H1 (cell line): ENCODE results near the gene ZNF3. TPM values are rescaled to one million over a fixed set of nuclear protein-coding genes. Genes with fewer than 3 reads are reported as not detected.

Experiments used
- BCL11A ChIP-seq, 2 experiments: IDR thresholded peaks; one replicate each; pipeline ENCODE4 v1.6.1; 2011; ENCODE audit warnings: low read depth in 2 of 2, low read length in 2 of 2, mild to moderate bottlenecking in 2 of 2
- BRCA1 ChIP-seq: IDR thresholded peaks from 2 replicates; pipeline ENCODE4 v1.6.1; 2012; ENCODE audit warnings: low read depth, low read length, improper control_type of control experiment
- CBX8 ChIP-seq: fragments of 300-800, 300-1000 bp; sonication (generic); IDR thresholded peaks from 2 replicates; pipeline ENCODE4 v1.7.1; 2016; ENCODE audit warnings: low read depth, low read length, borderline replicate concordance
- CTBP2 ChIP-seq: IDR thresholded peaks from 2 replicates; pipeline ENCODE4 v1.7.0; 2011; ENCODE audit warnings: borderline replicate concordance, mild to moderate bottlenecking, moderate library complexity, mixed read lengths, low read length; ENCODE audit not compliant: insufficient read depth, insufficient read length
- CTCF ChIP-seq, 3 experiments: IDR thresholded peaks; 1 replicate in 2 of 3; 2 replicates in 1 of 3; pipeline versions ENCODE4 v1.5.1 to v1.6.1; 2011; ENCODE audit warnings: low read length in 3 of 3, mild to moderate bottlenecking in 3 of 3, inconsistent platforms in 2 of 3, low read depth in 1 of 3, moderate library complexity in 1 of 3; ENCODE audit not compliant: insufficient read depth in 1 of 3; ENCODE audit errors: control extremely low read depth in 1 of 3
- FOSL1 ChIP-seq: IDR thresholded peaks from 2 replicates; pipeline ENCODE4 v1.6.1; 2011; ENCODE audit warnings: mild to moderate bottlenecking, low read depth, low read length, moderate library complexity; ENCODE audit not compliant: insufficient read depth
- GABPA ChIP-seq: IDR thresholded peaks from 2 replicates; pipeline ENCODE4 v1.6.1; 2011; ENCODE audit warnings: mild to moderate bottlenecking, low read length, moderate library complexity, borderline replicate concordance; ENCODE audit not compliant: insufficient read depth
- PHF8 ChIP-seq: fragments of 200-600 bp; sonication (generic); conservative IDR thresholded peaks from 2 replicates; pipeline ENCODE4 v1.7.1; 2012; ENCODE audit warnings: low read depth, mild to moderate bottlenecking, inconsistent platforms, low read length, moderate library complexity
- POU5F1 ChIP-seq: IDR thresholded peaks from 2 replicates; pipeline ENCODE4 v1.6.1; 2011; ENCODE audit warnings: low read depth, mild to moderate bottlenecking, low read length, moderate library complexity
- RAD21 ChIP-seq, 2 experiments: IDR thresholded peaks in 1 of 2; conservative IDR thresholded peaks in 1 of 2; 2 replicates each; pipeline ENCODE4 v1.6.1; 2011; ENCODE audit warnings: low read depth in 2 of 2, low read length in 2 of 2, improper control_type of control experiment in 1 of 2, inconsistent platforms in 1 of 2, mild to moderate bottlenecking in 1 of 2, moderate library complexity in 1 of 2
- SP2 ChIP-seq: IDR thresholded peaks from 2 replicates; pipeline ENCODE4 v1.6.1; 2012; ENCODE audit warnings: mild to moderate bottlenecking, low read length, inconsistent platforms
- SRF ChIP-seq: IDR thresholded peaks from 2 replicates; pipeline ENCODE4 v1.6.1; 2011; ENCODE audit warnings: mild to moderate bottlenecking, low read depth, low read length, moderate library complexity
- TAF7 ChIP-seq: optimal IDR thresholded peaks from 2 replicates; pipeline ENCODE3; 2011; ENCODE audit warnings: low read depth, mild to moderate bottlenecking, inconsistent platforms, low read length, moderate library complexity, borderline replicate concordance
- TCF12 ChIP-seq: IDR thresholded peaks from 2 replicates; pipeline ENCODE4 v1.6.1; 2011; ENCODE audit warnings: low read depth, mild to moderate bottlenecking, low read length
- polyA plus RNA-seq, 7 experiments: library from polyadenylated mRNA; depleted of rRNA in 3 of 7; stranded (reverse) in 5 of 7; unstranded in 2 of 7; fragments of >200 nt in 5 of 7; fragments of 200-250 nt in 2 of 7; gene quantifications; 1 replicate in 5 of 7; 2 replicates in 1 of 7; 4 replicates in 1 of 7; pipeline versions ENCODE4 v1.2.1 to v1.2.3, GENCODE V29; 2011 to 2013; ENCODE audit warnings: missing spikeins in 2 of 7, mixed read lengths in 2 of 7
- total RNA-seq: library from RNA; stranded (reverse); fragmentation: NEBNext Ultra II Directional; extraction: Animal tissue kit (Norgen Biotek cat#: 25700); gene quantifications from 2 replicates; pipeline ENCODE4 v1.2.1, GENCODE V29; 2021
- TF ChIP-seq, protein P1 (sequence below): IDR thresholded peaks from 2 replicates; pipeline ENCODE4 v1.6.1; 2012; ENCODE audit warnings: low read length, inconsistent platforms
- TF ChIP-seq, protein P2 (sequence below): IDR thresholded peaks from 2 replicates; pipeline ENCODE4 v1.6.1; 2012; ENCODE audit warnings: inconsistent platforms
- TF ChIP-seq, protein P3 (sequence below): IDR thresholded peaks from 2 replicates; pipeline ENCODE4 v1.6.1; 2011; ENCODE audit warnings: low read depth, mild to moderate bottlenecking, low read length; ENCODE audit not compliant: insufficient read depth

Gene ZNF3
- total and polyA plus RNA-seq, 2 of the 8 experiments (the other 6 are each of a cell fraction or from before 2014, with no cell fraction given) = 26.9 to 49.1 TPM

- no peak for TF ChIP-seq FOSL1
- no peak for TF ChIP-seq CBX8
- no peak; the same call in 1 of the 2 replicates for TF ChIP-seq SP2
- no peak for TF ChIP-seq GABPA
- TF ChIP-seq BCL11A (IDR thresholded peaks at IDR 0.05; ENCODE audit: low read depth in 2 of 2, low read length in 2 of 2) = no peak
- TF ChIP-seq PHF8 = peak; percentile 87
- TF ChIP-seq, protein P1, sequence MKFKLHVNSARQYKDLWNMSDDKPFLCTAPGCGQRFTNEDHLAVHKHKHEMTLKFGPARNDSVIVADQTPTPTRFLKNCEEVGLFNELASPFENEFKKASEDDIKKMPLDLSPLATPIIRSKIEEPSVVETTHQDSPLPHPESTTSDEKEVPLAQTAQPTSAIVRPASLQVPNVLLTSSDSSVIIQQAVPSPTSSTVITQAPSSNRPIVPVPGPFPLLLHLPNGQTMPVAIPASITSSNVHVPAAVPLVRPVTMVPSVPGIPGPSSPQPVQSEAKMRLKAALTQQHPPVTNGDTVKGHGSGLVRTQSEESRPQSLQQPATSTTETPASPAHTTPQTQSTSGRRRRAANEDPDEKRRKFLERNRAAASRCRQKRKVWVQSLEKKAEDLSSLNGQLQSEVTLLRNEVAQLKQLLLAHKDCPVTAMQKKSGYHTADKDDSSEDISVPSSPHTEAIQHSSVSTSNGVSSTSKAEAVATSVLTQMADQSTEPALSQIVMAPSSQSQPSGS = 0 out of 2 replicates have a peak, but pooled peaks have one; percentile 23
- TF ChIP-seq TCF12 = no peak
- TF ChIP-seq, protein P2, sequence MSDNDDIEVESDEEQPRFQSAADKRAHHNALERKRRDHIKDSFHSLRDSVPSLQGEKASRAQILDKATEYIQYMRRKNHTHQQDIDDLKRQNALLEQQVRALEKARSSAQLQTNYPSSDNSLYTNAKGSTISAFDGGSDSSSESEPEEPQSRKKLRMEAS = peak; percentile 96
- no peak for TF ChIP-seq CTBP2
- TF ChIP-seq BRCA1 = no peak
- TF ChIP-seq CTCF (IDR thresholded peaks at IDR 0.05; ENCODE audit: control extremely low read depth in 1 of 3, insufficient read depth in 1 of 3, low read depth in 1 of 3, low read length in 3 of 3) = no peak; a peak in 1 of 4 replicates
- TF ChIP-seq, protein P3, sequence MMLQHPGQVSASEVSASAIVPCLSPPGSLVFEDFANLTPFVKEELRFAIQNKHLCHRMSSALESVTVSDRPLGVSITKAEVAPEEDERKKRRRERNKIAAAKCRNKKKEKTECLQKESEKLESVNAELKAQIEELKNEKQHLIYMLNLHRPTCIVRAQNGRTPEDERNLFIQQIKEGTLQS = peak; percentile 83
- no peak for TF ChIP-seq RAD21 (IDR thresholded peaks at IDR 0.05 in 1 of 2, conservative IDR thresholded peaks at IDR 0.05 in 1 of 2; ENCODE audit: low read depth in 2 of 2, low read length in 2 of 2)
- TF ChIP-seq TAF7 = peak; percentile 95
- TF ChIP-seq POU5F1 = no peak
- no peak for TF ChIP-seq SRF
Observed at GRCh38 chr7:100101016-100101862, 19.7 kb upstream of the ZNF3 start, which contains the start of the genes AP4M1 and MCM7 (continued).
